Mucosa of gallbladder (tissue), 1 donor: ENCODE data around the gene SDCCAG8. TPM values are rescaled to one million over a fixed set of nuclear protein-coding genes. Genes with fewer than 3 reads are reported as not detected.

Experiments
- DNase-seq: peaks from one replicate; pipeline ENCODE4 v3.0.0-alpha.2; 2020; ENCODE audit warnings: low spot score
- total RNA-seq: library from RNA; stranded (reverse); gene quantifications from one replicate; pipeline ENCODE4 v1.2.1, GENCODE V29; 2021
- donor health status: DM: no; HTN: no; CAD: no.

Gene SDCCAG8
- total RNA-seq, 1 donor from 2014 or later, result 46.1 TPM

DNA sequence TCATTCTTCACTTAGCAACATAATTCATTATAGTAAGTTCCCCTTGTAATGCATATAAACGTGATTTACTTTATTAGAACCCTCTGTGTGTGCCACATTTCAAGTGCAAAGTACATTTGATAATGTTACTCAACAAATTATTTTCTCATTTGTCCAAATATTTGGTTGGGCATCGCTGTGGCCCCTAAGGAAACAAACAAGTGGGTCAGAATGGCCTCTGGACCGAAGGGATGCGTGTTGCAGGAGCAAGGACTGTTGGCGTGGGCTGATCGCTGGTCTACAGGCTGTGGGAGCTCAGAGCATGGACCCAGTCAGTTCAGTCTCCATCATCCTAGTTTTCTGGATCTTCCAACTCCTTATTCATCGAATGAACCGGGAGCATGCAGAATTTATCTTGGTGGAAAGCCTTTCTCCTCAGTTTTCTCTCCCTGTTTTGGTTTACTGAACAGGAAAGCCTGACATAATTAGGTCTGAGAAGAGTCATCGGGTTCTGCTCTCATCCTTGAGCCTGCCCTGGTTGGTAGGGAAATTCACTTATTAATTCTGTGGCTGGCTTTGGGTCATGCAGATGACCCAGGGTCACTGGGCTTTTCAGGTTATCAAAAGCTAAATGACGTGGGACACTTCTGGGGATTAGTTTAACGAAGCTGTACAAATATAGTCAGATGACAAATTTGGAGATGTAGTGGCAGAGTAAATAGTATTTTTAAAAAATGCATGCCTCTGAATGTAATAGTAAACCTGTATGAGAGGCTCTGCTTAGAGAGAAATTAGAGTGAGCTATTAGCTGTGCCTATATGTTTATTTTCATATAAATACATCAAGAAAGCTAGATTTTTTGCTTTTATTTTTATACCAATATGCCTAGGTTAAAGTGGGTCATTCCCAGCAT lies 200.2 kb downstream of the SDCCAG8 start:
- DNase-seq, result no peak

DNA sequence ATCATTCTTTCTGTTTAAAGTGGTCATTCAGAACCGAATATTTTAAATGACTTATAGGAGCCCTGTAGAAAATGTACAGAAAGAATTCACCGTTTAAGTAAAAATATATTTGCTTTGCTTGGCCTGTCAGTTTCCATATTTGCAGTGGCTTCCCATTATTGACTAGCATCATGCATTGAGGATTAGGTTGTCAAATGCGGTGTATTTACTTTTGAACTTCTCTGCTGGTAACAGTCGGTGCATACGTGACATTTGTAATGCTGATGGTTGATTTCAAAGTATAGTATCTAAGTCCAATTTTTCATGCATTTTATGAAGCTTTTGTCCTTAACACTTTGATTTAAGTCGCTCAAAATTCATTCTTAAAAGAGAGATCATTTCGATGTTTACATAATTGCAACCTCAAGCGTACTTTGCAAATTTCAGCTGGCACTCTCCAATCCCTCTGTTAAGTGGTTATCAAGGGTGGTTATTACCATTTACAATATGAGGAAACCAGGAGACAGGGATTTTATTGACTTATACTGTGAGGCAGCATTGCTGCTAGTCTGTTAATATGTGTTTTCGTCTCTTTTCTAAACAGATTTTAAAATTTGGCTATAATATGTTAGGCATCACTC lies 201.6 kb downstream of the SDCCAG8 start:
- DNase-seq, result no peak

DNA sequence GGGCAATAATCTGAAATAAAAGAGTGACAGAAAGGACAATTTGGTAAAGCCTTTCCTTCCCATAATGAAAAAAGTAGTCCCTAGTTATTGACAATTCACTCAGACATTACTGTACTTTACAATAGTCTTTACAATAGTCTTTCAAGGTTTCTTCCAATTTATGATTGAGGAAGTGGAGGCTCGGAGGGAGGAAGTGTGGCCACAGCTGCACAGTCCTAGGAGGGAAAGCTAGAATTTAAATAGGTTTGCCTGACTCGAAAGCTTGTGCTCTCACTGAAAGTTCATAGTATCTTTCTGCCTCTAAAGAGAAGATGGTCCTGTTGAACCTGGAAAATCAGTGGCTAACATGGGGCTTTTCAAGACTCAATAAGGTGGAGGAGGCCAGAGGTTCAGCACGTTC lies 203.2 kb downstream of the SDCCAG8 start:
- no peak for DNase-seq

DNA sequence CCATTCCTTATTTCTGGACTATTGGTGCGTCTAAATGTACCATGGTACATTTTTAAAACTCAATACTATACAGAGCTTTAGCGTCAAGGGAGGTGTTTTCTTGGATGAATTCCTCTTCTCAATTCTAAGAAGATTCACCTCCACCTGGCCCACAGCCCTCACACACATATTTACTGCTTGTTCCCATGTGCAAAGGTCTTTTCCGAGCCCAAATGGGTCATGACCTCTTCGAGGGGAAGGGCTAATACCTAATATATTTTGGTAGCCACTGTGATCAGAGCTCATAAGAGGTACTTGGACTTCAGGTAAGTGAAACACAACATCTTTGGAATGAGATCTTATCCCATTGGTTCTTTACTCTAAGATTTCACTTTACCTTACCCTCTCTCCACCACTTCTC lies 205.9 kb downstream of the SDCCAG8 start:
- DNase-seq, result no peak

- no peak for DNase-seq
Observed at GRCh38 chr1:243462929-243463697, 207.3 kb downstream of the SDCCAG8 start.

- DNase-seq, result no peak
Observed at GRCh38 chr1:243465081-243465480, 209.2 kb downstream of the SDCCAG8 start.

DNA sequence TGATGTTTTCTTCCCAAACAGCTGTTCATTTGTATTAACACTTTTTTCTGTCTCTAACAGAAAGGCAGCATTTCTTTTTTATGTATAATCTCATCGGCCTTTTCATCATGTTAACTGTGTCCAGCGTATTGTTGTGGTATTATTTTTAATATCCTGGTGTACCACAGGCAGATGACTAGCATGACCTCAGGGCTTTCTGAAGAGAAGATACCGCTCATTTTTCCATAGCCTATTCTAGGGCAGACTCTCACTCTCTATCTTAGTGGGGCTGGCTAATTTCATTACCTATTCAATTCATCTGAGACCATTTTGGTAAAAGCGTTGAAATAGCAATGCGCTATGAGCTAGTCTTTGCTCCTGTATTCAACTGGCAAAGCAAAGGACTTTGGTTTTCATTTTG lies 209.9 kb downstream of the SDCCAG8 start:
- no peak for DNase-seq

DNA sequence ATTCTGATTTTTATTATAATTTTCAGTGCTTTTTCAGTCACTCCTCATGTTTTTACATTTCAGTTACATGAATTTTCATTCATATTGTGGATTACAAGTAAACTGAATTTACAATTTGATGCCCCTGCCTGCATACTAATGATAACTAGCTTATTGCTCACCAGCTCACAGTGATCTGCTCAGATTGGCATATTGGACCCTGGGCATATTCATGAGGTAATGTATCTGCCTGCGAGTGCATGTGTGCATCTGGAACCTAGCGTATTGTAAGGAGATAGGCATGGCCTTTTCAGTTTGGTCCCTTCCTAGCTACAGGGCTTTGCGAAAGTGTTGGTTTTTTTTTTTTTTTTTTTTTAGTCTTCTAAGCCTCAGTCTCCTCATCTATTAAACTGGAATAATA lies 213.7 kb downstream of the SDCCAG8 start:
- DNase-seq, result no peak

GRCh38 chr1:243470502-243470901 lies 214.7 kb downstream of the SDCCAG8 start:
- DNase-seq, result no peak

GRCh38 chr1:243471026-243471685 lies 215.3 kb downstream of the SDCCAG8 start:
- no peak for DNase-seq

DNA sequence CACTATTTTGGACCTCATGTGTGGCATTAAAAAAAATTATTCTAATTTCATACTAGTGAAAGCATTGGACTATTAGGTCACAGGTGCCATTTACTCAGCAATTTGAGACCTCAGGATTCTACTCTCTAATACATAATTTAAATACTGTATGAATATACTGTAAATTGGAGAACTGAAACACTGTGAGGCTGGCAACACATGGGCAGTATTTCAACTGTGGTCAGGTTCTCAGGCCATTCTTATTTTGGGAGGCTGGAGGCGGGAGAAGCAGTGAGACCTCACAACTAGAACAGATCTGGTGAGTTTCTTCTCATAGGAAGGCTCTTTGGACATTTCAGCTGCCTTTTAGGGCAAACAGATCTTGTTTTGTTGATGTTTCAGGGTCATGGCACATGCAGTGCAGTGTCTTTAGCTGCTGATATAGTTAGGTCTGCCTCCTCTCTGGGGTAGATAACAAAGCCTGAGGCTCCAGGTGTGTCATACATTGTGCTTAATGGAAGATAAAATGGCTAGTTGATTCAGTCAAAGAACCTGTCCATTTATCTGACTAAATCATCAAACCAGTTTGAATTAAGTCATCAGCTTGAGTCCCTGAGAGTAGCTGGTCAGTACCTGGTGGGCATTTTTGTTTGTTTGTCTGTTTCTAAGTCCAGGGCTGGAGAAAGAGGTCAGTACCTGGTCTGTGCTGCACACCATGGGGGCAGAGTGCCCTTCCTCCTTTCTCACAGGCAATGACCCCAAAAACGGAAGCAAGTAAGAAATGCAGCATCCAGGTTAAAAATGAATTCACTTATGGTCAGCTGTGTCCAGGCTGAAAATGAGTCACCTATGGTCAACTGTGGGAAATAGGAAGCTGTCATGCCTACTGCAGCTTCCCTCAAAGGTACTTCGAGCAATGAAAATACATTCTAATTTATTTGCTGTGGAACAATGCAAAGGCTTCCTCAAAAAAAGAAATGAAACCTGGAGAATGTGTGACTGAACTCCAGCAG lies 216.2 kb downstream of the SDCCAG8 start:
- DNase-seq, result no peak

DNA sequence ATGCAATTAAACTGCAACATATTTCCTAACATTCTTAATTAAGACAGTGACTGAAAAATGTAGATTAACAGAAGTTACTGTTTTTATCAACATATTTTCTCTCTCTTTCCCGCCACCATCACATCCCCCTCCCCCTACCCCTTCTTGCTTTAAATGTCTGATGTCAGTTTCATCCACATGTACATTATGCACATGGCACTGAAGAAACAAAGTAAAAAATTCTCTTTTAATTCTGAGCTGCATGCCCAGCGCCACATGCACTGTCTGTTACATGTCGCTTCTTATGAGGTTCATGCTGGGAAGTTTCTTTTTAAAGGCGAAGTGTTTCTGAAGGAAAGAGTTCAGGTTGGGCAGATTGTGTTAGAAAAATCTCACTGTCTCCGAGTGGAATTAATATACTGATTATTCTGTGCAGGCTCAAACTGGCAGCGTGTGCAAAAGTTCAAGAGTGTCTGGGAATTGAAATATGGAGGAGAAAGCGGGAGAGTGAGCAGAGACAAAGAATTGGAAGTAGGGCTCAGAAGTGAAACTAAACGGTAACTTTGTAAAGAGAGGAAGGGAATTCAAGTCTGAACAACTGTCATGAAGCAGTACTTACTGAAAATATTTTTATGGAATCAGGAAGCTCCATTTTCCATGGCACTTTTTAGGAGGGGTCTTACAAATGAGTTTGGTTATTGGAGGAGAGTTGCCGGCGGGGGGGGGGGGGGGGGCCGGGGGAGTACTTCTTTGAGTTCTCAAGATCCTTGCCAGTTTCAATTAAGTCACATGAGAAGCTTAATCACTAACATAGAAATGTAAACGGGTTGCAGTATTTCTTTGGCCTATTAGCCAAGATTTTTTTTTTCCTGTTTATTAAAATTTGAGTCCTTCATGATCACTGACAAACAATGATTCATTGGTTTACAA lies 217.6 kb downstream of the SDCCAG8 start:
- no peak for DNase-seq

DNA sequence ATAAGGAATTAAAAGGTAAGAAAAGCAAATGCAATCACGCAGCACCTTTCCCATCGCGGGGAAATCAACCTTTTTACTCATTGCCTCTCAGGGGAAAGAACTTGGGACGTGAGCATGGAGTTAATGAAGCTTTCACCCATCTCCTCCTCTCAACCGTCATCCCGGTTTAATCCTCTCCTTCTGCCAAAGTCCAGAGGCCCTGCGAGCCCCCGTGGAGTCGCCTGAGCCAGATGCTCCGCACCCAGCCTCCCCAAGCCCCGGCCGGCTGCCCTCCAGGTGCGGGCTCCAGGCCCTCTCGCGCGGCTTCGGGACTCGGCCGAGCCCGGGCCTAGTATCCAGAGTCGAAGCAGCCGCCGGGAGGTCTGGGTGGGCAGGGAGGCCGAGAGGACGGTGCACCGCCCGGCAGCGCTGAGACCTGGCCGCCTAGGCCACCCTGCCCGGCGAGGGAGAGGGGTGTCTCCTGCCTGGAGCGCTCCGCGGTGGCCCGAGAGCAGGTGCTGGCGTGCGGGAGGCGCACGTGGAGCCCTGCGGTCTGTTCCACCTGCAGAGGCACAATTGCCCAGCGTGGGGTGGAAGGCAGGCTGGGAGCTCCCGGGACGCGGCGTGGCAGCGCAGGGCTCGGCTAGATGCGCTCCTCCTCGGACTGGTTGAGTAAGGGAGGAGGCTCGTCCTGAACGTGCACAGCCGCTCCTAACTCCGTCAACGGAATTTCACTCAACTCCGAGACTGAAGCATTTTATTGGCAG lies 218.5 kb downstream of the SDCCAG8 start:
- no peak for DNase-seq

GRCh38 chr1:243474906-243475305 lies 219.1 kb downstream of the SDCCAG8 start:
- no peak for DNase-seq

DNA sequence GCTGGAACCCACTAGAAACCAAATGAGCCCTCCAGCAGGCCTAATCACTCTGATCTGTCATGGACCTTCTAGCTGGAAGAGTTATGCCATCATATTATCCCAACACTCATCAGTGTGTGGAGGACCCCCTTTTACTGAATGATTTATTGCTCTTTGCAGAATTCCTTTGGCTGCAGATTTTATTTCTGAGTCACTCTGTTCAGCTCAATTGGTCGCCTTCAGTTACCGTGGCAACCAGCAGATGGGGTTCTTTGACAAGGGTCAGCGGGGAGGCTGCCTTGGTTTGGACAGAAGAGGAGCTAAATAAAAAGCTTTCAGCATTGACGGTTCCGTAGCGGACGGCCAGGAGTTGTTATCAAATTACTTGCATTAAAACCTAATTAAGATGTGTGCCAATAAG lies 220.1 kb downstream of the SDCCAG8 start:
- DNase-seq, result no peak

DNA sequence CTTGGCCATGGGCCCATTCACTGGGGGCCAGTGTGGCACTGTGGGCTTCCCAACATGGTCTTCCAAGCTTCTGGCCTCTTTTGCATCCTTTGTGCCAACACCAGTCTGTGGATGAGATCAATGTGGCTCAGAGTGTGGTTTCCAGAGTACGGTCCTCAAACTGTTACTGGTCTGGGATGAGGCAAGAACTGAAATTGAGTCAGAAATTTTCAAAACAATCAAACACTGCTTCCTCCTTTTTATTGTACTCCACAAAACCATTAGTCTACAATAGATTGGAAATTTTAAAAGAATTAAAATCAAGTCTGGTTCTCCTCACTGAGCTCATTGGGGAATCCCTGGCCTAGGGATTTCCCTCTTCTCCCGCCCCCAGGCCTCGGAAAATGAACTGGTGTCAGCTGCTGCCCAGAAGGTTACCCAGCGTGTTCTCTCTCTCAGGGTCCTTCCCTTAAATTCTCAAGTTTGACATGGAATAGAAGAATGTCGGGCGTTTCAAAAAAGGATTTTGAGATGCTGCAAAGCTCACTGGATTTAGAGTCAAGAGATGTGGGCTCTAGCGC lies 222.0 kb downstream of the SDCCAG8 start:
- DNase-seq, result no peak

- no peak for DNase-seq
Observed at GRCh38 chr1:243481101-243481500, 225.3 kb downstream of the SDCCAG8 start.

- DNase-seq, result no peak
Observed at GRCh38 chr1:243482141-243483022, 226.5 kb downstream of the SDCCAG8 start.
